IMR-90 (cell line): ENCODE measurements around the gene ZC3H7B.

Source experiments
- CHD1 ChIP-seq: IDR thresholded peaks from 2 replicates; pipeline ENCODE4 v1.6.1; 2012; ENCODE audit warnings: low read depth, low read length, improper control_type of control experiment
- CTCF ChIP-seq: conservative IDR thresholded peaks from 2 replicates; pipeline ENCODE4 v1.5.1; 2012; ENCODE audit warnings: mild to moderate bottlenecking, low read depth, low read length, improper control_type of control experiment
- ELK1 ChIP-seq: fragments of 150-350 bp; IDR thresholded peaks from 2 replicates; pipeline ENCODE4 v1.6.1; 2016; ENCODE audit warnings: low read depth, mild to moderate bottlenecking, low read length, moderate library complexity, borderline replicate concordance
- MAZ ChIP-seq: IDR thresholded peaks from 2 replicates; pipeline ENCODE4 v1.6.1; 2012; ENCODE audit warnings: low read depth, mild to moderate bottlenecking, low read length, improper control_type of control experiment, moderate library complexity, borderline replicate concordance
- MXI1 ChIP-seq: IDR thresholded peaks from 2 replicates; pipeline ENCODE4 v1.6.1; 2012; ENCODE audit warnings: low read depth, mild to moderate bottlenecking, low read length, moderate library complexity, borderline replicate concordance
- POLR2A ChIP-seq: IDR thresholded peaks from 2 replicates; pipeline ENCODE4 v1.6.1; 2012; ENCODE audit warnings: mild to moderate bottlenecking, low read depth, low read length
- RCOR1 ChIP-seq: IDR thresholded peaks from 2 replicates; pipeline ENCODE4 v1.6.1; 2012; ENCODE audit warnings: mild to moderate bottlenecking, low read length, improper control_type of control experiment; ENCODE audit not compliant: insufficient replicate concordance
- RFX5 ChIP-seq: IDR thresholded peaks from 2 replicates; pipeline ENCODE4 v1.8.0; 2012; ENCODE audit warnings: low read depth, mild to moderate bottlenecking, low read length, moderate library complexity
- SMC3 ChIP-seq: fragments of 150-350 bp; IDR thresholded peaks from 2 replicates; pipeline ENCODE4 v1.6.1; 2016; ENCODE audit warnings: low read depth, mild to moderate bottlenecking, antibody characterized with exemption, low read length, moderate library complexity

- TF ChIP-seq MXI1 (no peak), CTCF (no peak), SMC3 (no peak), POLR2A (no peak), CHD1 (no peak), RFX5 (no peak), ELK1 (no peak), RCOR1 (no peak), MAZ (no peak)
These were observed 53.7 kb downstream of the ZC3H7B start for GRCh38 chr22:41354979-41355378.
